Measurements from ENCODE around the gene DLX1. TPM values are rescaled to one million over a fixed set of nuclear protein-coding genes. Genes with fewer than 3 reads are reported as not detected.

DLX1 gene
- total and polyA plus RNA-seq, 4 donors: 0.14 to 0.61 (median 0.29) TPM; not detected in 1

- Histone ChIP-seq H3K4me1 (ENCODE audit: control insufficient read depth, insufficient read depth, low read length) (peaks cover 66% of the 10 kb centered on the region), H3K27me3 (ENCODE audit: control insufficient read depth, insufficient read depth, low read length) (peaks cover 100% of the 10 kb centered on the region), H3K4me3 (ENCODE audit: low read depth, low read length) (no peak overlapping the region), H3K36me3 (ENCODE audit: control insufficient read depth, insufficient read depth, low read length) (no peaks in the 10 kb centered on the region), H3K9me3 (ENCODE audit: control insufficient read depth, insufficient read depth, low read length) (no peaks in the 10 kb centered on the region), H3K27ac (ENCODE audit: low read depth, low read length) (no peak overlapping the region)
- DNase-seq (ENCODE audit: low read depth in 4 of 6, low spot score in 6 of 6): peak in 2 of 6 donors; percentile 85 to 90
- WGBS (ENCODE audit: insufficient coverage): 0% methylated on average over 12 of the region's 25 CpGs
Measured at GRCh38 chr2:172103471-172104272, 18.4 kb downstream of the DLX1 start.

- peaks cover 50% of the 10 kb centered on the region for H3K4me1 ChIP-seq (ENCODE audit: control insufficient read depth, insufficient read depth, low read length)
- H3K4me3 ChIP-seq (ENCODE audit: low read depth, low read length): no peak overlapping the region
- DNase-seq (ENCODE audit: low read depth in 4 of 6, low spot score in 6 of 6): peak in 2 of 6 donors; percentile 15 to 25
- peaks cover 99% of the 10 kb centered on the region for H3K27me3 ChIP-seq (ENCODE audit: control insufficient read depth, insufficient read depth, low read length)
- no peaks in the 10 kb centered on the region for H3K9me3 ChIP-seq (ENCODE audit: control insufficient read depth, insufficient read depth, low read length)
- 1% methylated on average over 18 of the region's 23 CpGs for WGBS (ENCODE audit: insufficient coverage)
- no peak overlapping the region for H3K27ac ChIP-seq (ENCODE audit: low read depth, low read length)
- no peaks in the 10 kb centered on the region for H3K36me3 ChIP-seq (ENCODE audit: control insufficient read depth, insufficient read depth, low read length)
Measured at GRCh38 chr2:172105471-172106107, 20.3 kb downstream of the DLX1 start.

- Histone ChIP-seq H3K36me3 (ENCODE audit: control insufficient read depth, insufficient read depth, low read length) (no peaks in the 10 kb centered on the region), H3K27ac (ENCODE audit: low read depth, low read length) (no peak overlapping the region), H3K4me3 (ENCODE audit: low read depth, low read length) (no peak overlapping the region), H3K4me1 (ENCODE audit: control insufficient read depth, insufficient read depth, low read length) (peaks cover 43% of the 10 kb centered on the region), H3K27me3 (ENCODE audit: control insufficient read depth, insufficient read depth, low read length) (peaks cover 93% of the 10 kb centered on the region), H3K9me3 (ENCODE audit: control insufficient read depth, insufficient read depth, low read length) (no peaks in the 10 kb centered on the region)
- whole genome bisulfite sequencing (ENCODE audit: insufficient coverage): 1% methylated on average over 43 of the region's 44 CpGs
- peak in 2 of 6 donors; percentile 10 to 48 for DNase-seq (ENCODE audit: low read depth in 4 of 6, low spot score in 6 of 6)
Measured at GRCh38 chr2:172106108-172106961, 21.0 kb downstream of the DLX1 start.

- Histone ChIP-seq H3K4me1 (ENCODE audit: control insufficient read depth, insufficient read depth, low read length) (peaks cover 27% of the 10 kb centered on the region), H3K27me3 (ENCODE audit: control insufficient read depth, insufficient read depth, low read length) (peaks cover 77% of the 10 kb centered on the region), H3K9me3 (ENCODE audit: control insufficient read depth, insufficient read depth, low read length) (no peaks in the 10 kb centered on the region), H3K36me3 (ENCODE audit: control insufficient read depth, insufficient read depth, low read length) (no peaks in the 10 kb centered on the region), H3K27ac (ENCODE audit: low read depth, low read length) (no peak overlapping the region), H3K4me3 (ENCODE audit: low read depth, low read length) (no peak overlapping the region)
- peak in 1 of 6 donors; percentile 7 for DNase-seq (ENCODE audit: low read depth in 4 of 6, low spot score in 6 of 6)
- WGBS (ENCODE audit: insufficient coverage): 6% methylated on average over 50 of the region's 51 CpGs
Measured at GRCh38 chr2:172107690-172108586, 22.6 kb downstream of the DLX1 start.

- 8% methylated on average over 6 of the region's 8 CpGs for WGBS (ENCODE audit: insufficient coverage)
- H3K27me3 ChIP-seq (ENCODE audit: control insufficient read depth, insufficient read depth, low read length): peaks cover 71% of the 10 kb centered on the region
- H3K36me3 ChIP-seq (ENCODE audit: control insufficient read depth, insufficient read depth, low read length): no peaks in the 10 kb centered on the region
- H3K27ac ChIP-seq (ENCODE audit: low read depth, low read length): no peak overlapping the region
- H3K4me1 ChIP-seq (ENCODE audit: control insufficient read depth, insufficient read depth, low read length): peaks cover 24% of the 10 kb centered on the region
- DNase-seq (ENCODE audit: low read depth in 4 of 6, low spot score in 6 of 6): peak in 1 of 6 donors; percentile 1
- no peaks in the 10 kb centered on the region for H3K9me3 ChIP-seq (ENCODE audit: control insufficient read depth, insufficient read depth, low read length)
- H3K4me3 ChIP-seq (ENCODE audit: low read depth, low read length): no peak overlapping the region
Measured at GRCh38 chr2:172108587-172108930, 23.3 kb downstream of the DLX1 start.

- Histone ChIP-seq H3K4me3 (ENCODE audit: low read depth, low read length) (no peak overlapping the region), H3K27me3 (ENCODE audit: control insufficient read depth, insufficient read depth, low read length) (peaks cover 62% of the 10 kb centered on the region), H3K4me1 (ENCODE audit: control insufficient read depth, insufficient read depth, low read length) (peaks cover 24% of the 10 kb centered on the region), H3K36me3 (ENCODE audit: control insufficient read depth, insufficient read depth, low read length) (no peaks in the 10 kb centered on the region), H3K27ac (ENCODE audit: low read depth, low read length) (no peak overlapping the region), H3K9me3 (ENCODE audit: control insufficient read depth, insufficient read depth, low read length) (no peaks in the 10 kb centered on the region)
- peak in 1 of 6 donors; percentile 2 for DNase-seq (ENCODE audit: low read depth in 4 of 6, low spot score in 6 of 6)
- WGBS (ENCODE audit: insufficient coverage): 18% methylated on average over 15 of the region's 29 CpGs
Measured at GRCh38 chr2:172109256-172109987, 24.1 kb downstream of the DLX1 start.

GRCh38 chr2:172109988-172110811 lies 24.9 kb downstream of the DLX1 start:
- peak in 1 of 6 donors; percentile 2 for DNase-seq (ENCODE audit: low read depth in 4 of 6, low spot score in 6 of 6)
- Histone ChIP-seq H3K27ac (ENCODE audit: low read depth, low read length) (no peak overlapping the region), H3K4me1 (ENCODE audit: control insufficient read depth, insufficient read depth, low read length) (peaks cover 24% of the 10 kb centered on the region), H3K9me3 (ENCODE audit: control insufficient read depth, insufficient read depth, low read length) (no peaks in the 10 kb centered on the region), H3K27me3 (ENCODE audit: control insufficient read depth, insufficient read depth, low read length) (peaks cover 54% of the 10 kb centered on the region), H3K36me3 (ENCODE audit: control insufficient read depth, insufficient read depth, low read length) (no peaks in the 10 kb centered on the region), H3K4me3 (ENCODE audit: low read depth, low read length) (no peak overlapping the region)
- 40% methylated on average over 25 of the region's 31 CpGs for WGBS (ENCODE audit: insufficient coverage)

- Histone ChIP-seq H3K27ac (ENCODE audit: low read depth, low read length) (no peak overlapping the region), H3K4me1 (ENCODE audit: control insufficient read depth, insufficient read depth, low read length) (peaks cover under 1% of the 10 kb centered on the region), H3K4me3 (ENCODE audit: low read depth, low read length) (no peak overlapping the region), H3K36me3 (ENCODE audit: control insufficient read depth, insufficient read depth, low read length) (no peaks in the 10 kb centered on the region), H3K27me3 (ENCODE audit: control insufficient read depth, insufficient read depth, low read length) (peaks cover 20% of the 10 kb centered on the region), H3K9me3 (ENCODE audit: control insufficient read depth, insufficient read depth, low read length) (no peaks in the 10 kb centered on the region)
- DNase-seq (ENCODE audit: low read depth in 4 of 6, low spot score in 6 of 6): peak in 2 of 6 donors; percentile 50 to 74
- no CpG with 5 or more reads among the region's 2 CpGs for WGBS (ENCODE audit: insufficient coverage)
Measured at GRCh38 chr2:172113617-172114016, 28.3 kb downstream of the DLX1 start.

Data from spinal cord (tissue), 10 donors.